Globus pallidus (tissue), 1 donor: ENCODE data around the gene SLC35E3.
"Not testable (repeated sequence)": the region's sequence is repeated elsewhere in the genome, so short reads cannot be mapped to it uniquely, and the experiment has no call there.

Experiments used
- DNase-seq: peaks from one replicate; pipeline ENCODE4 v3.0.0-alpha.2; 2015; ENCODE audit warnings: low spot score

Gene SLC35E3

GRCh38 chr12:68813242-68813593 is 67.2 kb downstream of the SLC35E3 start:
- DNase-seq, result no peak

DNA sequence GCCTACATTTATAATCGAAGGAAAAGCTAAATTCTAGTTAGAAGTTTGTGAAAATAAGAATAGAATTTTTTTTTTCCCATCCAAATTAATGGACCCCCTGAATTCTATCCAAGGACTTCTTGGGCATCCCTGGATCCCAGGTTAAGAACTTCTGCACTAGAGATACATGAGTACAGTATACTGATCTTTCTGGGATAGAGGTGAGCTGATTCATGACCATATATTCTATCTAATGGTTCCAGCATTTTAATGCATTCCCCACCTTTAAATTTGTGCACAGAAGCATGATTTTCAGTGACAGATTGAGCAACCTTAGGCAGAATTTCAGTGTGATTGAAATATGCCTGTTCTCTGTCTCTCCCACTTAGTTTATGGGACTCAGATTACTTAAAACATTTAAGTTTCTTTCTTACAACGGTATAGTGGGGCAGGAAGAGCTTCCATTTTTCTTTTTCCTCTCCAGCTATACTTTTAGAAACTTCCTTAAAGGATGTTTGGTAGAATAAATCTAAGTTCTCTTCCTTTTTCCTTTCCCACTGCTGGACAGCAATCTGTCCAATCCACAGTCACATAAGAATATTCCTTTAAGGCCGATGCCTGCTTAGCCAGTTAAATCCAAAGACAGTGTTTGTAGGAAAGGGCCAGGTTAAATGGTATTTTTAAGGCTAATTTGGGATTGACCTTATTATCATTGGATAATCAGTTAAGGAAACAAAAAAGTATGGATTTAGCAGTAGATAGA is 68.7 kb downstream of the SLC35E3 start:
- no peak for DNase-seq

DNA sequence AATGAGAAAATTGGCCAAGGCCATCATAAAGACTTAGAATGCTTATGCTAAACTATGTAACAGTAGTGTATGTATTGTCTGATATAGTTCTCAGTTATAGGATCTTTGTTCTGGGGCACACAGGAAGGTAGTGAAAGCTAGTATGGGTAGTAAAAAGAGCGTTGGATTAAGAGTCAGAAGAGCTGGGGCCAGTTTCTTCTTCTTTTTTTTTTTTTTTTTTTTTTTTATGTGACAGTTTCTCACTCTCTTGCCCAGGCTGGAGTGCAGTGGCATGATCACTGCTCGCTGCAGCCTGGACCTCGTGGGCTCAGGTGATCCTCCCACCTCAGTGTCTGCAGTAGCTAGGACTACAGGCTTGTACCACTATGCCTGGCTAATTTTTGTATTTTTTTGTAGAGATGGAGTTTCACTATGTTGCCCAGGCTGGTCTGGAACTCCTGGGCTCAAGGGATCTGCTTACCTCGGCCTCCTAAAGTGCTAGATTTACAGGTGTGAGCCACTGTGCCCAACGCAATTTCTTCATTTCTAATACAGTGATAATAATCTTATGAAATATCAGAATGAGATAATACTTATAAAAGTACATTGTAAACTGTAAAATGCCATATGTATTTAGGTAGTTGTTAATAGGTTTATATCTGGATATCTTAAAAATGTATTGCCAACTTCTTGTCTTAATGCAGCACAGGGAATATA is 69.4 kb downstream of the SLC35E3 start:
- DNase-seq, result no peak

DNA sequence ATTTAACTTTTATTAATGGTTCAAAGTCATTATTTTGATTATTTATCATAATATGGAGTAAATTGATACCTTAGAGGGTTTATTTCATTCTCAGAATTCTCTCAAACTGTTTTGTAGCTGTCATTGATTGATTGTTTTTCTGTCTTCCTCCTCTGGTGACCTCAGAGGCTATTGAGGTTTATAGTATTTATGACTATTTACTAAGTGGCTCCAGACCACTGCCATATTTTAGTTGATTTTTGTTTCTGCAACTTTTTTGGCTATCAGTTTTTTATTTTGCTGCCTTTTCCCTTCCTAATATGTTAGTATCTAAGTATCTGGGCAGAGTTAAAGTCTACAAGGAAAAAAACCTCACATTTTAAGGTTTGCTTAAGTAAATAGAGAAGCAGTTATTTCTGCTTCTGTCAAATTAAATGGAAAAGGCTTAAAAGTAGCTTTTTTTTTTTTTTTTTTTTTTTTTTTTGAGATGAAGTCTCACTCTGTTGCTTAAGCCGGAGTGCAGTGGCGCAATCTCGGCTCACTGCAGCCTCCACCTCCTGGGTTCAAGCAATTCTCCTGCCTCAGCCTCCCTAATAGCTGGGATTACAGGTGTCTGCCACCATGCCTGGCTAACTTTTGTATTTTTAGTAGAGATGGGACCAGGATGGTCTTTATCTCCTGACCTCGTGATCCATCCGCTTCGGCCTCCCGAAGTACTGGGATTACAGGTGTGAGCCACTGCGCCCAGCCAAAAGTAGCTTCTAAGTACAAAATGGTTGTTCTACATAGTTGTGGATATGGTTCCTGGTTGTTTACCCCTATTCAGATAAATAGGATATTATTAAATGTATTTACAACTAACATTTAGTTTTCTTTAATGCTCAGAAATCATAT is 70.2 kb downstream of the SLC35E3 start:
- DNase-seq, result no peak

- DNase-seq, result not testable (repeated sequence)
Measured at GRCh38 chr12:68819481-68819880, 73.5 kb downstream of the SLC35E3 start.

DNA sequence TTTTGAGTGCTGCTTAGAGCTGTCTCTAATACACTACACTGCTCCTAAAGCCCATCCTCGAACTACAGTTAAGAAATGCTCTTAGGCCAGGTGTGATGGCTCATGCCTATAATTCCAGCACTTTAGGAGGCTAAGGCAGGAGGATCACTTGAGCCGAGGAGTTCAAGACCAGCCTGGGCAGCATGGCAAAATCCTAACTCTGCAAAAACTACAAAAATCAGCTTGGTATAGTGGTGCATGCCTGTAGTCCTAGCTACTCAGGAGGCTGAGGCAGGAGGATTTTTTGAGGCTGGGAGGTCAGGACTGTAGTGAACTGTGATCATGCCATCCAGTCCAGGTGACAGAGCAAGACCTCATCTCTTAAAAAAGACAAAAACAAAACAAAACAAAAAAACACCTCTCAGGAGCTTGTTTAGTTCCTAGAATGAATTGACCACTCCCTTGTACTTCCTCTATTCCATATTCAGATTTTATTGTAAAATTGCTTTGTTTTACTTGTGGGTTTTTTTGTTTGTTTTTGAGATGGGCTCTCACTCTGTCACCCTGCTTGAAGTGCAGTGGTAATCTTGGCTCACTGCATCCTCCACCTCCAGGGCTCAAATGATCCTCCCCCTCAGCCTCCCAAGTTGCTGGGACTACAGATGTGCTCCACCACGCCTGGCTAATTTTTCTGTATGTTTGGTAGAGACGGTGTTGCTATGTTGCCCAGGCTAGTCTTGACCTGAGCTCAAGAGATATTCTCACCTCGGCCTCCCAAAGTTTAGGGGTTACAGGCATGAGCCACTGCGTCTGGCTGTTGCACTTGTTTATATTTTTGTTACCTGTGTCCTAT is 75.6 kb downstream of the SLC35E3 start:
- no peak for DNase-seq

DNA sequence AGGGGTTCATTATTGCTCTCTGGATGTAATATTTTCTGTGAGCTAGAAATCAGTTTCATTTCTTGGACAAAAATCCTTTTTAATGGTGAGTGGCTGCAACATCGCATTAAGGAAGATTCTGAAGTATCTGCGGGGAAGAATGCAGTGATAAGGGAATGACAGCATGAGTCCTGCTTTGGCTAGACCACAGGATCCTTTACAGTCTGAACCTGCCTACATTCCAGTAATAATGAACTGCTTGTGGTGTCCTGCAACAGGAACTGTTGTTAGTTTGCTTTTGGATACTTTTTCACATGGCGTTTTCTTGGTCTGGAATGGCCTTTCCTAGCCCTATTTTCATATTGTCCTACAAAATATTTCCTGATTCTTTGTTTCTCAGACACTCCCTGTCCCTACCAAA is 77.7 kb downstream of the SLC35E3 start:
- DNase-seq, result no peak

- no peak for DNase-seq
Measured at GRCh38 chr12:68824131-68824530, 78.2 kb downstream of the SLC35E3 start.

- no peak for DNase-seq
Measured at GRCh38 chr12:68824597-68825250, 78.7 kb downstream of the SLC35E3 start.

GRCh38 chr12:68825569-68826217 is 79.7 kb downstream of the SLC35E3 start:
- no peak for DNase-seq

- DNase-seq, result no peak
Measured at GRCh38 chr12:68827895-68828671, 82.1 kb downstream of the SLC35E3 start.

DNA sequence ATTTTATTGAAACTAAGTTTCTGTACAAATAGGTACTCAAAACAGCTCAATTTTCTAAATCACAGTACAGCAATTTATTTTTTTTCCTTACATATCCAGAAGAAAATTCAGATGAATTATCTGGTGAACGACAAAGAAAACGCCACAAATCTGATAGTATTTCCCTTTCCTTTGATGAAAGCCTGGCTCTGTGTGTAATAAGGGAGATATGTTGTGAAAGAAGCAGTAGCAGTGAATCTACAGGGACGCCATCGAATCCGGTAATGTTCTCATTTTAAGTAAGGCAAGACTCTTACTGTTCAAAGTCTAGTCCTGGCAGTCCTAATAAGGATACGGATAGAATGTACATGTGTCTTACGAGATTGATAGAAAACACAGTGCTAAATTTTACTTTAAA is 82.7 kb downstream of the SLC35E3 start:
- DNase-seq, result no peak
